ENCODE data around the gene PIK3CB. TPM values are rescaled to one million over a fixed set of nuclear protein-coding genes. Genes with fewer than 3 reads are reported as not detected.

The PIK3CB gene
- total RNA-seq (2022; extraction: Qiagen RNA extraction), result 14.6 to 23.7 TPM (median 17.1 TPM) in 5 replicates

DNA sequence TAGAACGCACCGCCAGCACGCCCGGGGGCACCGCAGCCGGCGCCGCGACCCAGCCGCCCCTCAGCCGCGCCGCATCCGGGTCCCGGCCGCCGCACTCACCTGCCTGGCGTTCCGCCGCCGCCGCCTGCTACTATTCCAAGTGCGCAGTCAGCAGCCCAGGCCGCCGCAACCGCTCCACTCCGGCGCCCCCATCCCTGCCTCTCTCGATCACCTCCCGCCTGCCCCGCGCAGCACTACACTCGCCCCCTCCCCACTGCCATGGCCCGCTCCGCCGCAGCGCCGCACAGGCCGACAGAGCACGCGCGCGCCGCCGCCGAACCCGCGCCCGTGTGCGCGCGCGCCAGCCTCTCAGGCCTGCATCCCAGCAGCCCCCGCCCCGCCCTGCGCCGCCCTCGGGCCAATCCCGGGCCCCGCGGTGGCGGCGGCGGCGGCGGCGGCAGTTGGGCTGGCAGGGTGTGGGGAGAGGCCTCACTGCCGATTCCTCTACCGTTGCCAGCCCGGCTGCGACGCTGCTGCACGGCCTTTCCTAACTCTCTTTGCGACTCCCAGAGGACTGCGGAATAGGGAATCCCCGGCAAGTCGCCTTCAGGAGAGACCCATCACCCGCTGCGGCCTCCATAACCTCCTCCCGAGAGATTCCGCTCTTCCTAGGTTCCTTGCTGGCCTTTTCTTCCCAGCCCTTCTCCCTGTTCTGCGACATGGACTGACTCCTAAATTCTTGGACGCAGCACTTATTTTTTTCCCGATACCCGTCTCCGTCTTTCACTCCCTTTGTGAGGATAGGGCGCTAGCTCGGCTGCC, at the start of gene PIK3CB:
PIK3CB (minus strand) TSS at position 333 of the 801 bp plus-strand sequence. CDS start 75,585 bp downstream, outside the sequence.

DNA sequence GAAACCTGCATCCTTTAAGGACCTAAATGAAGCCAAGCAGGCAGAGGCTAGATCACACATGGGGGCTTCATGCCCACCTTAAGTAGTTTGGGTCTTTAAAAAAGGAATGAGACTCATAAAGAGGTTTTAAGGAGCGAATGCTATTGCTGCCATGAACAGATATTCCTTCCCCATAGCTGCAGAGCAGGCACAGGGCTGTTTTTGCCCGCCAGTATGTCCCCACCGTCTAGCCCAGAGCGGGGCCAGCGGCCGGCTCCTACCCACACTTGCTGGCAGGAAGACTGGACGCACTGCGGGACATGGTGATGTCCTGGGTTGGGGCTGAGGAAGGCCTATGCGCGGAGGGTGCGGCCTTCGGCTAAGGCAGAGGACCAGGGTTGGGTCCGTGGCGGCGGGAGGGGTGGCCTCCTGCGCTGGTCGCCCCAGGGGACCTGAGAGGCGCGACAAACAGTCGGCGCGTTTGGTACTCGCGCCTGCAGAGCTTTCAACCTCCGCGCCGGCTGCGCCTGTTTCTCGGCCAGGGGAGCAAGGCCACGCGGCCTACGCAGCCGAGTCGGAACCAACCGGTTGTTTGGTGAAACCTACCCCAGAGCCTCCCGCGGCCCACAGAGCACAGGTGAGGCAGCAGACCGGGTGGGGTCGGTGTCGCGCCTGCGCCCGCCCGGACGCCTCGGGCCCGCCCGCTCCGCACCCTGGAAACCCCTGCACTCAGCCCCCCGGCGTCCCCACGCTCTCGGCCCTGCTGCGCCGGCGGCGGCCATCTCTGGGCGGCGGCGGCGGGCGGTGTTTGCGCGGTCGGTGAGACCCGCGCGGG, 226.2 kb downstream of the PIK3CB start, which contains the start of gene FAIM:
FAIM (plus strand) TSS at position 450 of the 814 bp plus-strand sequence. CDS start 10,956 bp downstream, outside the sequence.

Other genes with a start within 250 kb of the PIK3CB start
- 8.0 to 15.9 TPM (median 9.5 TPM) in 5 replicates for gene CEP70, start 240.7 kb downstream of the PIK3CB start, total RNA-seq (2022; extraction: Qiagen RNA extraction)
- gene FAIM, start 226.2 kb downstream of the PIK3CB start, total RNA-seq (2022; extraction: Qiagen RNA extraction), result 27.2 to 35.2 TPM (median 30.3 TPM) in 5 replicates
- gene FOXL2, start 112.2 kb upstream of the PIK3CB start, total RNA-seq (2022; extraction: Qiagen RNA extraction), result 3.3 to 5.0 TPM (median 4.3 TPM) in 5 replicates
- gene FOXL2NB, start 112.3 kb upstream of the PIK3CB start, total RNA-seq (2022; extraction: Qiagen RNA extraction), result 0.63 to 1.6 TPM (median 1.2 TPM) in 5 replicates
- not detected in 5 replicates for gene PRR23A, start 171.3 kb upstream of the PIK3CB start, total RNA-seq (2022; extraction: Qiagen RNA extraction)
- gene PRR23B, start 186.0 kb upstream of the PIK3CB start, total RNA-seq (2022; extraction: Qiagen RNA extraction), result not detected in 5 replicates
- not detected in 5 replicates for gene PRR23C, start 210.0 kb upstream of the PIK3CB start, total RNA-seq (2022; extraction: Qiagen RNA extraction)

Data from A549 treated with Hydrocortisone at 1 μM for 4 hours (cell line).